ENCODE data around the gene CSNK2A2.

CSNK2A2 gene

GRCh38 chr16:58198022-58198683, at the start of gene CSNK2A2:
CSNK2A2 (minus strand) TSS chr16:58198106; CDS start chr16:58197736, 370 bp downstream.
- FAIRE-seq, result no peak

DNA sequence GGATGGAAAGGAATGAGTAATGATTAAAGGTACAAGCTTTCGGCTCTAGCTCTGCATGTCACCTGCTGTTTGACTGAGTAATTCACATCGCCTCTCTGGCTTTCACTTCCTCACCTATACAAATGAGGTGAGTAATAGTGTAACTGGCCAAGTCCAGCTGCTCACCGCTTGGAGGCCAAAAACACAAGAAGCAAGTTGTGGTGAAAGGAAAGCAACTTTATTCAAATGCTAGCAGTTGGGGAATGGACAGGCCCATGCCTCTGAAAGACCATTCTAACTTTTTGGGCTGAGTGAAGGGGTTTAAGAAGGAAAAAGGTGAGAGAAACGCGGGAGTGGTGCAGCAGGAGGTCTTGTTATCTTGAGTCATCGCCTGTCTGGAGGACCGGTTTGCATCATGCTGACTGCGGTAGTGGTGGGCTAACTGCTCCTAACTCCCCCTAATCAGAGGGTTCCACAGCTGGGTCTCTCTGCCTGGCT, 45.7 kb upstream of the CSNK2A2 start:
- no peak for FAIRE-seq

DNA sequence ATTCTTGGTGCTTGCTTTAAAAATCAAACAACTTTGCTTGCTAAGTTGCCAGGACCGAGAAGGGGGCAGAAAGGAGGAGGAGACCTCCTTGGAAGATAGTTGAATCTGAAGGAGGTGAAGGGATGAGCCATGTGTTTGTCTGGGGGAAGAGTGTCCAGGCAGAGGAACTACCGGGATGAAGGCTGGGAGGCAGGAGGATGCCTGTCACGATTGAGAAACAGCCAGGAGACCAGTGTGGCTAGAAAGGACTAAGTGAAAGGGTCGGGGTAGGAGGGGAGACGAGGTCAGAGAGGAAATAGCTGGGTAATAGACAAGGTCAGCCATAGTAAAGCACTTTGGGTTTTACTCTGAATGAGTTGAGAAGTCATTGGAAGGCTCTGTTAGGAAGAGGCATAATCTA, 38.9 kb upstream of the CSNK2A2 start:
- FAIRE-seq, result no peak

GRCh38 chr16:58236231-58236690, 38.4 kb upstream of the CSNK2A2 start:
- FAIRE-seq, result no peak

DNA sequence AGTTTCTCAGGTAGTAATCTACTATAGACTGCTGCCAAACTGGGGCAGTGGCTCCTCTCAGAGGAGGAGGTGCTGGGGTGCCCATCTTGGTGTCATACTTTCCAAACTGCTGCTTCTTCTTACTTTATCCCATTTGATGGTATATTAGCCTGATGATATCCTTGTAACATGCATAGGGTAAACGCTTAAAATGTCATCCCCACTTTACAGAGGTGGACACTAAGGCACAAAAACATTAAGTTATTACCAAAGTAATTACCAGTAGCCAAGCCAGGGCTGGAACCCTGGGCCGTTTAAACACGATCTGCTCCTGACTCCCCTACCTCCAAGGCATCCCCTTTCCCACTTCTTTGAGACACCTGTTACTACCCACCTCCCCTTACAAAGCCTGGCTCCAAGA, 37.8 kb upstream of the CSNK2A2 start:
- FAIRE-seq, result no peak

DNA sequence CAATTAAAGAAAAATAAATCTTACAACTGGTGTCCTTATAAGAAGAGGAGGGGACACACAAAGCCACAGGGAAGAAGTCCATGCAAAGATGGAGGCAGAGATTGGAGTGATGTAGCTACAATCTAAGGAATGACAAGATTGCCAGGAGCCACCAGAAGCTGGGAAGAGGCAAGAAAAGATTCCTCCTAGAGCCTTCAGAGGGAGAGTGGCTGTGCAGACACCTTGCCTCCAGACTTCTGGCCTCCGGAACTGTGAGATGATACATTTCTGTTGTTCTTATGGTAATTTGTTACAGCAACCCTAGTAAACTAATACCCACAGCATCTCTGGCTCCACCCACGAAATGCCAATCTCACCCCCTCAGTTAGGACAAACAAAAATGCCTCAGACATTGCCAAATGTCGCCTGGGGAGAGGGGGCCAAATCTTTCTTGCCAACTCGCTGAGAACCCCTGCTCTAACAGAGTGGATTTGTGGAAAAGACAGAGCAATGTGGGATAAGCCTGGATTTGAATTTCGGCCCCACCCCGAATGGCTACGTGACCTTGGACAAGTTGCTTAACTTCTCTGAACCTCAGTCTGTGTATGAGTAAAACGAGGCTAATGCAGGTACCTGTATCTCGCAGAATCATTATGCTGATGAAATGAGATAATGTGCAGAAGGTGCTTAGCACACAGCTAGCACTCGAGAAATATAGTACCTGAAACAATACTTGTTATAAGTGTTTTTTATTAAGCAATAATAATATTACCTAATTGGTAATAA, 37.1 kb upstream of the CSNK2A2 start:
- FAIRE-seq, result no peak

- FAIRE-seq, result no peak
Observed at GRCh38 chr16:58230259-58230658, 32.4 kb upstream of the CSNK2A2 start.

DNA sequence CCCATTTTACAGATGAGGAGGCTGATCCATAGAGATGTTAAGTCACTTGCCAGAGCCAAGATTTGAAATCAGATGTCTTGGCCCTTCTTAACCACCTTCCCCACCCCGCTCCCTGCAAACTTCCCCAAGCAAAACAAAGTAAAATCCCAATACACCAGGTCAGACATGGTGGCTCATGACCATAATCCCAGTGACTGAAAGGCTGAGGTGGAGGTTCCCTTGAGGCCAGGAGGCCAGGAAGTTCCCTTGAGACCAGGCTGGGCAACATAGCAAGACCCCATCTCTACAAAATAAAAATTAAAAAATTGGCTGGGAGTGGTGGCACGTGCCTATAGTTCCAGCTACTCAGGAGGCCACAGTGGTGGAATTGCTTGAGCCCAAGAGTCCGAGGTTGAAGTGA, 28.9 kb upstream of the CSNK2A2 start:
- no peak for FAIRE-seq

DNA sequence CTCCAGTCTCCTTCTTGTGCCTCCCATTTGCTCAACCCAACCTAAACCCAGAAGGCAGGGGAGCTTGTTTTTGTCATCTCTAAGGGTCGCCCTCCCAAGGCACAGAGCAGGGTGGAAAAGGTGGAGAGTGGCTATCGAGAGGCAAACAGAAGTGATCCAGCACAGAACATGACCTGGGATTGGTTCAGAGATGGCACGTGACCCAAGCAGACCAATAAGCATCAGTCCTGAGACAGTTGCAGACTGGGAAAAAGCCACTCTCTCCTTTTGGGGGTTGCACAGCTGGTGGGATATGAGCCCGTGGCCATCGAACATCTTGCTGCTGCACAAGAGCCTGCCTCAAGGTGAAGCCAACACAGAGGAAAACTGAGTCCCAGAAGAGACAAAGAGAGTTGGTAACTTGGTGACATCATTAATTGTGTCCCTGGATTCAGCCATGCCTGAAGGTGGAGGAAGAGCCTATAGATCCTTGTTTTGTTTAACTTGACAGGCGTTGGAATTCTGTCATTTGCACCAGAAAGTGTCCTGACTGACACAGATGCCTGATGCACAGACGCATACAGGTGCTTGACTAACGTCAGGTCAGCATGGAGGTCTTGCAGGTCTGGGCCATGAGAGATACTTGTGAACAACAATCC, 28.2 kb upstream of the CSNK2A2 start:
- FAIRE-seq, result no peak

- FAIRE-seq, result no peak
Observed at GRCh38 chr16:58222532-58223316, 24.8 kb upstream of the CSNK2A2 start.

DNA sequence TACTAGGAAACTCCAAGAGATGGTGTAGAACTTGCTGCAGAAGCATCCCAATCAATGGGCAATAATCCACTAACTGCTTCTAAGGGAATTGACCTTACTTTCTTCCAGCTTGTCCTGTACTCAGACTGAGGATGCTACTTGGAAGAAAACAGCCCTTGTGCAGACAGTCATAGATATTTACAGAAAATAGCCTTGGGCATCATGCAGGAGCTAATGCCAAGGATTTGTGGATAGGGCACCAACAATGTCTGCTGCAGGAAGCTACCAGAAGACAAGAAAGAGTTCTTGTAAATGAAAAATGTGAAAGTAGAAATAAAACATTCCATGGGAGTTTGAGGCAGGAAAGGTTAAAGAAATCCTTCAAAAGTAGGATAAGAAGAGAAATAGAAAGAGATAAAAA, 21.5 kb upstream of the CSNK2A2 start:
- no peak for FAIRE-seq

DNA sequence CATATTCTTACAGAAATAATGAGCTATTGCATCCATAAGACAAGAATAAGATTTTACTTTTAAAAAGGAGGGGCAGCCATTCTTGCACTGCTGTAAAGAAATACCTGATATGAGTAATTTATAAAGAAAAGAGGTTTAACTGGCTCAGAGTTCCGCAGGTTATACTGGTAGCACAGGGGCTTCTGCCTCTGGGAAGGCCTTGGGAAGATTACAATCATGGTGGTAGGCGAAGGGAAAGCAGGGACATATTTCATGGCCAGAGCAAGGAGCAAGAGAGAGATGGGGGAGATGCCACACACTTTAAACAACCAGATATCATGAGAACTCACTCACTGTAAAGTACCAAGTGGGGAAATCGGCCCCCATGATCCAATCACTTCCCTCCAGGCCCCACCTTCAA, 20.9 kb upstream of the CSNK2A2 start:
- FAIRE-seq, result no peak

GRCh38 chr16:58217311-58217925, 19.5 kb upstream of the CSNK2A2 start:
- FAIRE-seq, result no peak

GRCh38 chr16:58212824-58213655, 15.1 kb upstream of the CSNK2A2 start:
- FAIRE-seq, result no peak

- no peak for FAIRE-seq
Observed at GRCh38 chr16:58211846-58212245, 13.9 kb upstream of the CSNK2A2 start.

GRCh38 chr16:58211245-58211644, 13.3 kb upstream of the CSNK2A2 start:
- no peak for FAIRE-seq

GRCh38 chr16:58205276-58206036, 7.5 kb upstream of the CSNK2A2 start:
- FAIRE-seq, result no peak

DNA sequence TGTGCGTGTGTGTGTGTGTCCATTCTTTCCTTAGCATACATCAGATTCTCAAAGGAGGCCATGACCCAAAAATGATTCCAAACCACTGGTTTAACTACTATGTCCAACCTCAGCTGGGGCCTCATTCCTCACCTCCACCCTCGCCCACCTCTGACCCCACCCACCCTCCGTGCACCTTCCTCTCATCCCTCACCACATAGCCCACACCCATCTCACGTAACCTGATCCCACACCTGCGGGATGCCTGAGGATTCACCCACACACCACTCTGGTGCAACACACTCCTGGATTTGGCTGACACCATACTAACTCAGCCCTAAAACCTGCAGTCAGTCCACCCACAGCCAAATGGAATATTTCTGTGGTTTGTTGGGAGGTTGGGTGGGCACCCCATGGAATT, 3.3 kb upstream of the CSNK2A2 start:
- FAIRE-seq, result no peak

DNA sequence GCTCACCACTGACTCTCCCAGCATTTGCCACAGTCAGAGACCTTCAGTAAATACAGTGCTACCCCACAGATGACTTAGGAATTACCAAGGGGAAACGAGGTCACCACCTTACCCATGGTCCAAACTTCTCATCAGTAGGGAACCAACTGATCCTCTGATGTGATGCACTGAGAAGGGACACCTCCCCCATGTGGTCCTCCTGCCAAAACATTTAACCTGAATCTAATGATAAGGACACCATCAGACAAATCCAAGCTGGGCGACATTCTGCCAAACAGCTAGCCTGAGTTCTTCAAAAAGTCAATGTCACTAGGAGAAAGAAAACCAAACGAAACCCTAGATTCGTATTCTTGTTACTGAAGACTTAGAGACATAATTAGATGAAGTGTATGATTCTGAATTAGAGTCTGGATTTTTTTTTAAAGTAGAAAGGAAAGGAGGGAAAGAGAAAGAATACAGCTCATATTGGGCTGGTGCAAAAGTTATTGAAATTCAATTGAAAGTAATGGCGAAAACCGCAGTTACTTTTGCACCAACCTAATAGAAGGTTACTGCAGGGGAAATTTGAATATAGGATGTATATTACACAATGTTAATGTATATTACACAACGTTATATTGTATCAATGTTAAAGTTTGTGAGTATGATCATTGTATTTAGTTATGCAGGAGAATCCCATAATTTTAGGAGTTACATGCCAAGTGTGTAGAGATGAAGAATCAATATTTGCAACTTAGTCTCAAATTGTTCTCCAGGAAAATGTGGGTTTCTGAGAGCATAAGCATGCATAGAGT, 2.3 kb upstream of the CSNK2A2 start:
- no peak for FAIRE-seq
